ENCODE measurements around the gene SIL1.

DNA sequence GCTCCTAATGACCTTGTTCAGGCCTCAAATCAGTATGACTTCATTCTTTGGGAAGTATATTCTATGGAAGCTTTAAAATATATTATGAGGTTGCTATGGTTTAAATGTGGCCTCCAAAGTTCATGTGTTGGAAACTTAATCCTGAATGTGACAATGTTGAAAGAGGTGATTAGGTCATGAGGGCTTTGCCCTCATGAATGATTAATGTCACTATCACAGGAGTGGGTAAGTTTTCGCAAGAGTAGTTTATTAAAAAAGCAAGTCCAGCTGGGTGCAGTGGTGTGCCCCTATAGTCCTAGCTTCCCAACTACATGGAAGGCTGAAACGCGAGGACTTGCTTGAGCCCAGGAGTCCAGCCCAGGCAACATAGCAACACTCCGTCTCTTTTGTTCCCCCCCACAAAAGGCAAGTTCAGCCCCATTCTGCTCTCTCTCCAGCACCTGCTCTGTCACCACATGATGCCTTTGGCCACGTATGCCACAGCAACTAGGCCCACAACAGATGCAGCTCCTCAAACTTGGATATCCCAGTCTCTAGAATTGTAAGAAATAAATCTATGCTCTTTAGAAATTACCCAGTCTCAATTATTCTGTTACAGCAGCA, 105.3 kb downstream of the SIL1 start:
- TF ChIP-seq CTCF (IDR thresholded peaks at IDR 0.05) (no peak), POLR2A (IDR thresholded peaks at IDR 0.05) (no peak)
